HG03039 (cell line): Measurements from ENCODE around the gene KAT8.
"Not testable (repeated sequence)": the region's sequence is repeated elsewhere in the genome, so short reads cannot be mapped to it uniquely, and the experiment has no call there.

Experiments used
- ATAC-seq: cut with Tn5 transposase; IDR thresholded peaks from one replicate; pipeline ENCODE4 v1.9.1; 2021; ENCODE audit warnings: mild to moderate bottlenecking, moderate library complexity; ENCODE audit not compliant: unreplicated experiment

Gene KAT8

DNA sequence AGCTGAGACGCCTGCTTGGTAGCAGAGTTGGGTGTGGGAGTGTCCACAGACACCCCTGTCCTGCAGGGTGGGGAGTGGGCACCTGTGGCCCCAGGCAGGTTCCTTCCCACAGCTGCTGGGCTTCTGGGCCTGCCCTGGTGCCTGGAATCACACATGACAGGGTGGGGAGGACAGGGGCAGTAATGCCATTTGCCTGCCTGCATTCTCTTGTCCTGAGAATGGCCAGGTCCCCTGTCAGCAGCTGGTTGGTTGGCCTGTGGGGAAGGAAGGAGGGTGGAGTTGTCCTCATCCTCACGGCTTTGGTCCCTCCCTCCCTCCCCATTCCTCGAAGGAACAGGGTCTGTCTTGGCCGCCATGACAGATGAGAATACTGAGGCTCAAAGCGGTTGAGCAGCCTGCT lies 33.9 kb upstream of the KAT8 start:
- ATAC-seq: no peak

DNA sequence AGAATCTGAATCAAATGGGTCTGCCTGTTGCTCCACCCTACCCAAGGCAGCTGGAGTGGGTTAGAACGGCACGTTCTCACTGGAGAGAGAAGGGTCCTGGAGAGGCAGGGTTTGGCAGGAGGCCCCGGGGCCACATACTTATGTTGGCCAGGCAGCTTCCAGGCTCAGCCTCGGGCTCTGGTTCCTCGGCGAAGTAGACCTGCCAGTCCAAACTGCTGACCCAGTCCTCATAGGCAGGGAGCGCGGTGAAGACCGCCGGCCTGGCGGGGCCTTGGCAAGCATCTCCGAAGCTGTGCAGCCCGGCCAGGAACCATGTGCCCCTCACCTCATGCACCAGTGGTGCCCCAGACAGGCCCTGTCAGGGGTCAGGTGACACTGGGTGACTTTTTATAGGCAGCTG lies 33.5 kb upstream of the KAT8 start:
- ATAC-seq: no peak

DNA sequence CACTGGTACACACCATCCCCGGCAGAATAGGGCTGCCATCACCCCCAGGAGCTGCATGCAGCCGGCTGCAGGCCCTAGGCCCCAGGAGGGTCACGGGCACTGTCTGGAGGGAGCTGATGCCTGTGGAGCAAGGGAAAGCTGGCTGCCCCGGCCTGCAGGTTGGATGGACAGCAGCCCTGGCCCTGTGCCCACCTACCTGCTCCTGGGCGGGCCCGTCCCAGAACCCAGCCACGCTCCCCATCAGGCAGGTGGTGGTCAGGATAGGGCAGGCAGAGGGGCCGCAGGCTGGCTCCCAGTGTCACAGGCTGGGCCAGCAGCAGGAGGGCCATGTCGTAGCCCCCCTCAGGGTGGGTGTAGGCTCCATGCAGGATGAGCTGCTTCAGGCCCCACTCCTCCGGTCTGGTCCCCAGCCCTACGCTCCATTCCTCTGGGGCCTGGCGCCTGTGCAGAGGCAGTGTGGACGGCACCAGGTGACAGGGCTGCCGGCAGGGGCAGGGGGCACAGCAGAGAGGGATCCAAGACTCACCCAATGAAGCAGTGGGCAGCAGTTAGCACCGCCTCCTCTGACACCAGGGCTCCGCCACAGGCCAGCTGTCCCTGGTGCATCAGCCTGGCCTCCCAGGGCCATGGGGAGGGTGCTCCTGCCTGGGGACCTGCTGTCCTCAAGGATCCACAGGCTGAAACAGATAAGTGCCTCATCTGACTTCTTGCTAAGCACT lies 32.7 kb upstream of the KAT8 start:
- no peak for ATAC-seq

DNA sequence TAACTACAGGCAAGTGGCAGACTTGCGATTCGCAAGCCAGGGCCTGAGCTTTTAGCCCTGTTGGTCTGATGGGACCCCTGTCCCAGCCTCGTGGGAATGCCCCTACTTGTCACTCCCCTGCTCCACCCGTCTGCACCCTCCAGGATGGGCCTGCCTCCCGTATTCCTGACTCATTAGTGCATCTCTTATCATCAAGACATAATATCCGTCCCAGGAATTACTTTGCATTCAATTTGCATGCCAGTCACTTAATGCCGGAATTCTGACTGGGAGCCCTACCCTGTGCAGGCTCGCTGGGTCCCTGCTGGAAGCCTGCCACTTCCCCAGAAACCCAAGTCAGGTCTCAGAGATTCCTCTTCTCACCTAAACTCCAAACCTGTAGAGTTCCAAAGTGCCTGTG lies 32.1 kb upstream of the KAT8 start:
- ATAC-seq: no peak

DNA sequence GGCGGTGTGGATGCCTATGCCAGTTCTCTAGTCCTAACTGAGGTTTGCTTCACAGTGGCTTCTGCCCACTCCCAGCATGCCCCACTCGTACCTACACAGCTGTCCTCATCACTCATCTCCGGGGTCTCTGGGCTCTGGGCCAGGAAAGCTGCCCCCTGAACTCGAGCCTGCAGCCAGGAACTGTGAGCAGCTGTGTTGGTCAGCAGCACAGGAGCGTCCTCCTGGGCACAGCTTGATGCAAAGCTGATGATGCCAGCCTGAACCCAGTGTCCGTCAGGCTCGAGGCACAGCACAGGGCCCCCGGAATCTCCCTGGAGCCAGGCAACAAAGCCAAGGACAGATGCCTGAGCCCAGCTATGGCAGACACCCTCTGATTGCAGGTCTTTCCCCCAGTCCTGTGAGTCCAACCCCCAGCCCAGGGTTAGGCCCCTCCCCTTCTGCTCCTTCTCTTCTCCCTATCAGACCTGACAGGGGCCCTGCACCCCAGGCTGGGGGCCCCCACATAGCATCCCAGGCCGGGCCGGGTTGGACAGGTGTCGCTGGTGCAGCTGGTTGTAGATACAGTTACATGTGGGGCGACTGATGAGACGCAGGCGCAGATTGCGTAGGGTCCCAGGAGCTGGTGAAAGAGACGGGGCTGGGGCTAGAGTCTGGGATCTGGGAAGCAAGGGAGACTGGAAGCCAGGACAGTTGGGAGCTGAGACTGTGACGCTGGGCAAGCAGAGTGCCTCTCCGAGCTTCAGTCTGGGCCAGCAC lies 31.4 kb upstream of the KAT8 start:
- ATAC-seq: no peak

DNA sequence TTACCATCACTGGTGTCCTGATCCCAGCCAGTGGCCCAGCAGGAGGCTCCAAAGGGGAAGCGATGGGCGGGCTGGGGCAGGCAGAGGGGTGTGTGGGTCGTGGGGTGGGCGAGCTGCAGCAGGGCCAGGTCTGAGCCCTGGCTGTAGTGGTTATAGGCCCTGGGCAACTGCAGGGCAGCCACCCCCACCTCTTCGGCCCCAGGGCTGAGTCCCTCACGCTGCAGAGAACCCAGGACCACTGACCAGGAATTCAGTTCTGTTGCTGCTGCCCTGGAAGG lies 30.9 kb upstream of the KAT8 start:
- ATAC-seq: no peak

DNA sequence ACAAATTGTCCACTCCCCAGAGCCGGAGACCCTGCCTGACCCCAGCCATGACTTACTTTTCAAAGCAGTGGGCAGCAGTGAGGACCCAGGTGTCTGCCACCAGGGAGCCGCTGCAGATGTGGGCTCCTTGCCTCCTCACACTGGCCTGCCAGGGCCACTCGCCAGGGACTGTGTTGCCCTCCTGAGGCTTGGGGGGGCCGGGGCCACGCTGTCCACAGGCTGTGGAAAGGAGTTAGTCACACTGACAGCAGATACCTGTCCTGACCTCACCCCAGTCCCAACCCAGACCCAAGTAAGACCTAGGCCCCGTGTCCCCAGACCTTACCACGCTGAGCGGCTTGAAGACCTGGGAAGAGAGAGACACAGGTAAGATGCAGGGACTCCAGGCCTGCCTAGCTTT lies 30.0 kb upstream of the KAT8 start:
- ATAC-seq: no peak

DNA sequence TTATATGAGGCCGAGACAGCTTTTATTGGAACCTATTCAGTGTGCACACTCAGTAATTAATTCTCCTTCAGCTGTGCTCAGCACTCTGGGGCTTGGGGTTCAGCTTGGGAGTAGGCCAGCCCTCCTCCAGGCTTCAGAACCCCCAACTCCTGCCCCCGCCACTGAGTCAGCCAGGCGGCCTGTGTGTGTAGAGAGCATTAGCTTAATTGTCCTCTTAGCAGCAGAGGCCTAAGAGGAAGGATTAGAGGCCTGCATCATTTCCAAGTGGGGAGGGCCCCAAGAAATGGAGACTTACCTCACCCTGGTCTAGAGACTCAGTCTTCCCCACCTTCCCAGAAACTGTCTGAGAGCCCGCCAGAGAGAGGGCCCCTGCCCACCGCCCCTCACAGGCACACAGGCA lies 29.5 kb upstream of the KAT8 start:
- ATAC-seq: no peak

DNA sequence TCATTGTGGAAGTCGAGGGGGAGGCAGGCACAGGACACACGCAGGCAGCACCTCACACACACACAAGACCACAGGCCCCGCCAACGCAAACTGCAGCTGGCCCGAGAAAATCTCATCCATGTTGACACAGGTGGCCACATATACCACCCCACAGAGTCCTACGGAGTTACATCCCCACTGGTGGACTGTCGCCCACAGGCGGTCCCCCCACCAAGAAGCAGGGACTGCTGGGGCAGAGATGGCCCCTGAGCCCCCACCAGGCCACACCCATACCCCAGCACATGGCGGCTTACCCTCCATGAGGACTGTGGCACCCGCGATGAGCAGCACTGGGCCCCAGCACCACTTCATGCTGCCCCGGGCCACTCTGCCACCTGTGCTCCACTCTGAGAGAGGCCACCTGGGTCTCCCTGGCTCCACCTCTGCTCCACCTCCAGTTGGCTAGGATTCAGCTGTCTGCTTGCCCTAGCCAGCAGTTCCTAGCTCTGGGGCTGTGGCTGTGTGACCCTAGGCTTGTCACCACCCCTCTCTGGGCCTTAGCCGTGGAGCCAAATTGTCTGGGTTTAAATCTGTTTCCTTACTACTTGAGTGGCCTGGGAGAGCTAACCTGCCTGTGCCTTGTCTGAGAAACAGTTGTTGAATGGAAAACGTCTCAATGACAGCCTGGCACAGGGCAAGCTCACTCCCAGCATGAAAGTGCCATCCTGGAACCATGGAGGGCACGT lies 28.8 kb upstream of the KAT8 start, which contains the start of gene PRSS53:
Gene PRSS53 (minus strand): TSS at position 485 of the 725 bp plus-strand sequence. CDS start 134 bp downstream, at position 351.
- no peak for ATAC-seq

DNA sequence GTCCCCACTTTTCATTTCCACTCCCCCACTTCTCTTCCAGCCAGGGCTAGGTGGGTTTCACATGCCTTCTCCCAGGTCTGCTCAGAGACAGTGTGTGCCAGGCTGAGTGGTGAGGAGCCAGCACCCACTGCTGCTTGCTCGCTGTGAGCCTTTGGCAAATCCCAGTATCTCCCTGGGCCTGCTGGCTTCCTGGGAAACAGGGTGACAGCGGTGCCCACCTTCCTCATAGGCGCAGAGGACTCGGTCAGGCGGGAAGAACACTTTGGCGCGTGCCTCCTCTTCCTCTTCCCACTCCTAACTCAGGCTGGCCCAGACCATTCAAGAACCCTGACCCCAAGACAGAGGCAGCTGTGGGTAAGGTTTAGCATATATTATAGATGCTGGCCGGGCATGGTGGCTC lies 28.3 kb upstream of the KAT8 start:
- no peak for ATAC-seq

DNA sequence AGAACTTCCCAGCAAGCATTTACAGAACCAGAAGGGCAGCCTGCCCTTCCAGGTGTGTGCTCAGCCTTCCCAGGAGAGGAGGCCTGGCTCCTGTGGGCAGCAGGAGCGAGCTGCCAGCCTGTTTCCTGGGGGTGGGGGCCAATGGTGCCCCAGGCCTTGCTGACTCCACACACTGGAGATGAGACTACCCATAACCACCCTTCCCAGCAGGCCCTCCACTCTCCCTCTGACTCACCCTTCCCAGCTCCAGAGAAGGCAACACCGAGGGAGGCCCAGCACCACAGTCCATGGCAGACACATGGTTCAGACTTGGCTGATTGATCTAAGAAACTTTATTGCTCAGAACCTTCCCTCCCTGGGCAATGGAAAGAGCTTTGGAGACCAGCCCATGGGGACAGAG lies 26.9 kb upstream of the KAT8 start:
- ATAC-seq: no peak

DNA sequence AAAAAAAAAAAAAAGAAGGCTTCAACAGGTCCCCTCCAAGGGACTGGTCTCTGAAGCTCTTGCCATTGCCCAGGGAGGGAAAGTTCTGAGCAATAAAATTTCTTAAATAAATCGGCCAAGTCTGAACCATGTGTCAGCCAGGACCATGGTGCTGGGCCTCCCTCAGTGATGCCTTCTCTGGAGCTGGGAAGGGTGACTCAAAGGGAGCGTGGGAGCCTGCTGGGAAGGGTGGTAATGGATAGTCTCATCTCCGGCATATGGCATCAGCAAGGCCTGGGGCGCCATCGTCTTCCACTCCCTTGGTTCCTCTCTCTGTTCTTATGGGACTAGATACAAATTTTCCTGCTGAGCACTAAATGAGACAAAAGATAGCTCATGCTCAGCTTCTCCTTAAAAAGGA lies 25.1 kb upstream of the KAT8 start:
- ATAC-seq: no peak

DNA sequence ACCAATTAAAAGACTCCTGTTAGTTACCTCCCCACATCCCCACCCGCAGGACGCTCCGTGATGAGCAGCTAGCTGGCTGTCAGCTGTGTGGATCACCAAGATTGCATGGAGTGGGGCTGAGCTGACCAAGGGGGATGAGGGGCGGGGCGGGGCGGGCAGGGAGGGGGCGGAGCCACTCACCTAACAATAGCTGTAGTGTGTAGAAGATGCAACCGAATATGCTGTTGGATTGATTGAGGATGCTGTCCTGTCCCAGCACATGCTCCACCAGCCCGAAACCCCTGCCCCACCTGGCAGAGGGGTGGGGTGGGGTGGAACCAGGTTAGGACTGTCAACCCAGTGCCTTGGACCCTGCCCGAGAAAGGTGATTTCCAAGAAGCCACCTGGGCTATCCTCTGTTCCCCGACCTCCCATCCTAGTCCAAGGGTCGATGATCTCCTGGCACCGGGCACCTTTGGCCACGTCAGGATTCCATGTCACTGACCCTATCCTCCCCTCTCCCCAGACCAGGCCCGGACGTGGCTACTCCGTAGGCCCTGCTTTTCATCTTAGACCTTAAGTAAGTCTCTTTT lies 24.2 kb upstream of the KAT8 start:
- ATAC-seq: no peak

DNA sequence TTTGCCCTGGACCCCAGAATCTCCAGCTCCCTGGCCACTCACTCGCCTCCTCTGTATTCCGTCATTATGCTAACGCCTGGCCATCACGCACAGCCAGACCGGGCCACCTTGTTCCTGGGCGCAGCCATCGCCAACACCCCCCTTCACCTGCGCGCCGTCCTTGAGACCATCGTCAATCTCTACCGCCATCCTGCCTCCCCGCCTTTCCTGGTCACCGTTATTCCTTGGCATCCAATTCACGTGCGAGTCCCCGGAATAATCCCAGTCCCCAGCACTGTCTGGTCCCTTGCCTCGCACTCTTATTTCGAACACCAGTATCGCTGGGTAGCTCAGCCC lies 23.4 kb upstream of the KAT8 start:
- ATAC-seq: no peak

DNA sequence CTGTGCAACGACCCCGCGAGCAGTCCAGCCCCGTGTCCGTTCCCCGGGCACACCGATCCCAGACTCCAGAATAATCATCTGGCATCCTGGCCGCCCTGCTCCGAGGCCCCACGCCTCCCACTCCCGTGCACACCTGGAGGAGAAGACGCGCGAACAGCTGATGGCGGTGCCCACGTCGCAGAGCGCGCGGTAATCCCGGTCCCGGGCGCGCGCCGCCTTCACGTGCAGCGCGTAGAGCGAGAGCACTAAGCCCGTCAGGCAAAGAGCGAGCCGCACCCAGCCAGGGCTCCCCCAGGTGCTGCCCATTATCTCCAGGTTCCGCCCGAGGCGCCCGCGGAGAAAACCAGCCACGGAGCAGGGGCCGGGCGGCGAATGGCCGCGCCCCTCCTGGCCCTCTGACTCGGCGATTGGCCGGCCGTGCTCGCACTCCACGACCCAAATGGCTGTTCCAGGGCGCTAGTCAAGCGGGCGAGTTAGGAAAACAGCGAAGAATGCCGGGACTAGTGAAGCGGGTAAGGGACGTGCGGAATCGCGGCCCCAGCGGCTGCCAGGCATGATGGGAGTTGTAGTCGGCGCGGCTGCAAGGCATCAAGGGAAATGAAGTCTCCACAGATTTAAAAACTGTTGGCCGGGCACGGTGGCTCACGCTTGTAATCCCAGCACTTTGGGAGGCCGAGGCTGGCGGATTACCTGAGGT lies 22.9 kb upstream of the KAT8 start, which contains the start of gene VKORC1:
Gene VKORC1 (minus strand): TSS at position 374 of the 697 bp plus-strand sequence. CDS start 68 bp downstream, at position 306.
- ATAC-seq: peak; percentile 70

DNA sequence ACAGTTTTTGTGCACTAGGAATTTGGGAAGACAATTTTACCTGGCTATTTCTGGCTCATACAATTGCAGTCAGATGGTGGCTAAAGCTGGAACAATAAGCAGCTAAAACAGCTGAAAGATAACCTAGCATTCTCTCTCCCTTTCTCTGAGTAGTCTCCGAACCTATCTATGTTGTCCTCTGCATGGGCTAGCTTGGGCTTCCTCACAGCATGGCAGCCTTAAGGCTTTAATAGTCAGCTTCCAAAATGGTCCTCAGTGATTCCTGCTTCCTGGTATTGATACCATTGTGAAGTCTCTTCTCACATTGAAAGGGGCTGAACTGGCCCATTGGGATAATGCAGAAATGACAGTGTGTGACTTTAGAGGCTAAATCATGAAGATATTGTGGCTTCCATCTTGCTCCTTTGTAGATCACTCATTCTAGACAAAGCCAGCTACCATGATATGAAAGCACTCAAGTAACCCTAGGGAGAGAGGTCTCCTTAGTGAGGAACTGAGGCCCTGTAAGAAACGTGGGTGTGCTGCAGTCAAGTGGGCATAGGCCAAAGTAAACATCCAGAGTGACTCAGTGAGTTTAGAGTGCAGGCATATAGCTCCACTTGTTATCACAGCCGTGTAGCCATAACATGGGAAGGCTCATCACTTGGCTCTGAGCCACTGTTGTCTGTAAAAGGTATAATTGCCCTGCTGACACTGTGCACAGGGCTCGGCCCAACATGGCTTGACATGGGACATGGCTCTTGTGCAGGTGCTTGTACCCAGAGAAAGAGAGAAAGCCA lies 17.4 kb upstream of the KAT8 start:
- ATAC-seq: no peak

DNA sequence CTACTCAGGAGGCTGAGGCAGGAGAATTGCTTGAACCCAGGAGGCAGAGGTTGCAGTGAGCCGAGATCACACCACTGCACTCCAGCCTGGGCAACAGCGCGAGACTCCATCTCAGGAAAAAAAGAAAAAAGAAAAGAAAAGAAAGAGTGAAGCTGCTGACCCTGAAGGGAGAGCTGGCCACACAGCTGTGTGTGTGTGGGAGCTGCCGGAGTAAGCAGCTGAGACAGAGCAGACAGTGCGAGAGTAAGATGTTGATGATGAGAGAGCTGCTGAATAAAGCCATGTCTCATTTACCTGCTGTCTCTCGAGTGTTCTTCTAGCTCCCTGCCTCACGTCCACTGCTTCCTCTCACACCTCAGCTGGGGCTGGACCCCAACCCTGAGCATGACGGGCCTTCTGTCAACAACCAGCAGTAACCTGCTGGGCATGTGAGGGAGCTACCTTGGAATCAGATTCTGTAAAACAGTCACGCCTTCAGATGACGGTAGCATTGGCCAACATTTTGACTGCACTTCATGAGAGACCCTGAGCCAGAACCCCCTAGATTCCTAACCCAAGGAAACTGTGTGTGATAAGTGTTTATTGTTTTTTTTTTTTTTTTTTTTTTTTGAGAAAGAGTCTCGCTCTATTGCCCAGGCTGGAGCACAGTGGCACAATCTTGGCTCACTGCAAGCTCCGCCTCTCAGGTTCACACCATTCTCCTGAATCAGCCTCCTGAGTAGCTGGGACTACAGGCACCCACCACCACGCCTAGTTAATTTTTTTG lies 16.4 kb upstream of the KAT8 start:
- ATAC-seq: not testable (repeated sequence)

DNA sequence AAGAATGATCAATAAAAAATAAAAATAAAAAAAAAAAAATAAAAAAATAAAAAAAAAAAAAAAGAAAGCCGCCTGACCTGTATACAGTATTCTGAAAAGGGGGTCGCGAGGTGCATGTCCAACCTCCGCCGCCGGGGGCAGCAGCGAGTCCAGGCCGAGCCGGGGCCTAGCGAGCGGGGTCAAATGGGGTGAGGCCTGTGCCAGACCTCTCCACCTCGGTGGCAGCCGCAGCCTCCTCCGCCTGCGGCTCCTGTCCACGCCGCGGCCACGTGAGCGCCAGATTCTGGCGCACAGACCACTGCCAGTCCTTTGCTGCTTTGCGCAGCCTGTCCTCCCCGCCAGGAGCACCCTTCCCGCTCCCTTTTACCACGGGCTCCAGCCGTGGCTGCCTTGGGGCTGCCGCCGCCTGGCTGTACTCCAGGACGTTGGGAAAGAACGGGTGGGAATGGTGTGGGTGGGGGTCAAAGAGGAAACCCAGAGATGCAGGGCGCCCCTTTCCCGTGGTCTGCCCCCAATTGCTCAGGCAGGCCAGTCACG lies 11.7 kb upstream of the KAT8 start:
- no peak for ATAC-seq
